ENCODE data around the gene IER3.

Gene IER3

GRCh38 chr6:30730601-30731435 lies 13.5 kb downstream of the IER3 start:
- POLR2A ChIA-PET: interaction anchor here (1.0 to 1.8 kb wide), 4 partner anchors 8 to 43 kb away, joined by 3 to 7 read pairs (median 4); no protein-coding TSS in a partner anchor
- CTCF ChIA-PET: interaction anchor here (0.6 to 18.8 kb wide), 16 partner anchors 9 to 357 kb away, joined by 3 to 504 read pairs (median 4); partner anchors contain the start of genes DHX16, FLOT1 and TUBB
- no peak for DNase-seq (ENCODE audit: low read depth, low spot score)
- H3K4me3 ChIP-seq (ENCODE audit: low read depth, low read length): no peak overlapping the region
- peak; percentile 64 for TF ChIP-seq CTCF (IDR thresholded peaks at IDR 0.05; ENCODE audit: insufficient read depth, low read length, missing control alignments)

DNA sequence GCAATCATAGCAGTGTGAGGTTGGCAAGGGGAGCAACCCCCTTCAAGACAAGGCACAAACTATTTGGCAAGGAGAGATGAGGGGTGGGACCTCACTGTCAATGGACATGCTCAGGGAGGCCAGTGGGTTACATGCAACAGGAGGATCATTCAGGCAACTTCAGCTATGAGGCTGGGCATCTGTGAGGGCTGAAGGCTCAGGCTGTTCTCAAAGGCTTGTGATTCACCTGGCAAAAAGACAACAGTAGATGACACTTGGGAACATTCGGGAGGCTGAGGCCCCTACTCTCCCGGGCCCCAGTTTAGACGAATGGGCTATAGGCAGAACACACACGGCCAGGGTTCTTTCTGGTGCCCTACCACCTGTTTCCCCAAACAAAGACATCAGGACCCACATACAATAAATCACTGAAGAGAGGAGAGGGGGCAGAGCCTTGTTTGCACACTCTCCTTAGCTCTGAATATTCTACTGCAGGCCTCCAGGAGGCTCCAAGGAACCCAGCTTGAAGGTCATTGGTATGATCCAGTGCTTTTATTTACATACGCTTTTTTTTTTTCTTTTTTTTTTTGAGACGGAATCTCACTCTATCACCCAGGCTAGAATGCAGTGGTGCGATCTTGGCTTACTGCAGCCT lies 16.3 kb downstream of the IER3 start:
- peak; percentile 27 for TF ChIP-seq CTCF (IDR thresholded peaks at IDR 0.05; ENCODE audit: insufficient read depth, low read length, missing control alignments)
- CTCF ChIA-PET: interaction anchor here (0.6 to 18.8 kb wide), 7 partner anchors 11 to 151 kb away, joined by 3 to 504 read pairs (median 5); partner anchors contain the start of gene DHX16
- DNase-seq (ENCODE audit: low read depth, low spot score): no peak
- POLR2A ChIA-PET: interaction anchor here (0.6 to 1.2 kb wide), 5 partner anchors 10 to 92 kb away, joined by 3 to 4 read pairs (median 3); no protein-coding TSS in a partner anchor
- H3K4me3 ChIP-seq (ENCODE audit: low read depth, low read length): no peak overlapping the region

DNA sequence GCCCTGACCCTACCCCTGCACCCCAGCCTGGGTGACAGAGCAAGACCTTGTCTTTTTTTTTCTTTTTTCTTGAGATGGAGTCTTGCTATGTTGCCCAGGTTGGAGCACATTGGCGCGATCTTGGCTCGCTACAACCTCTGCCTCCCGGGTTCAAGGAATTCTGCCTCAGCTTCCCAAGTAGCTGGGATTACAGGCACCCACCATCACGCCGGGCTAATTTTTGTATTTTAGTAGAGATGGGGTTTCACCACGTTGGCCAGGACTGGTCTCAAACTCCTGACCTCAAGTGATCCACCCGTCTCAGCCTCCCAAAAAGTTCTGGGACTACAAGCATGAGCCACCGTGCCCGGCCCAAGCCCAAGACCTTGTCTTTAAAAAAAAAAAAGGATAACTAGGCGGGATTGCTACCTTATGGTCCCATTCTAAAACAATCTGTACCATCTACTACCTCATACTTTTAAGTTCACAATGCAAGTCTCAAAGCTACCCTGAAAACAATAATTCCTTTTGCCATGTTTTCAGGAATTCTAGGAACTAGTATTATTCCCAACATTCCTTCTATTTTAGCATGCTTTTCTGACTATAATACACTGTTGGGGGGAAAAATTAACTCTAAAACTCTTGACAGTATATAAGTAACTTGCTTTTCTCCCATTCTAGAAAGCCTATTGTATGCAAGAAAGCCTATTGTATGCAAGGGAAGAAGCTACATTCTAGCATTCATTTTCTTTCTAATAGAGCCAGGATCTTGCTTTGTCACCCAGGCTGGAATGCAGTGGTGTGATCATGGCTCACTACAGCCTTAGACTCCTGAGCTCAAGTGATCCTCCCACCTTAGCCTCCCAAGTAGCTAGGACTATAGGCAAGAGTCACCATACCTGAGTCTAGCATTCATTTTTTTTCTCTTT lies 17.6 kb downstream of the IER3 start:
- ChIA-PET CTCF (interaction anchor here (1.4 to 18.8 kb wide), 5 partner anchors 13 to 152 kb away, joined by 3 to 504 read pairs (median 7); partner anchors contain the start of gene DHX16), POLR2A (interaction anchor here (0.6 to 3.8 kb wide), 18 partner anchors 9 to 157 kb away, joined by 3 to 12 read pairs (median 4); partner anchors contain the start of genes DHX16, FLOT1, IER3 and MDC1)
- H3K4me3 ChIP-seq (ENCODE audit: low read depth, low read length): no peak overlapping the region
- DNase-seq (ENCODE audit: low read depth, low spot score): no peak
- no peak for TF ChIP-seq CTCF (IDR thresholded peaks at IDR 0.05; ENCODE audit: insufficient read depth, low read length, missing control alignments)

GRCh38 chr6:30725713-30726505 lies 18.4 kb downstream of the IER3 start:
- TF ChIP-seq CTCF (IDR thresholded peaks at IDR 0.05; ENCODE audit: insufficient read depth, low read length, missing control alignments): no peak
- POLR2A ChIA-PET: interaction anchor here (0.6 to 3.8 kb wide), 17 partner anchors 10 to 243 kb away, joined by 3 to 12 read pairs (median 4); partner anchors contain the start of genes DHX16, FLOT1, IER3 and NRM
- no peak overlapping the region for H3K4me3 ChIP-seq (ENCODE audit: low read depth, low read length)
- CTCF ChIA-PET: interaction anchor here (1.4 to 18.8 kb wide), 3 partner anchors 48 to 151 kb away, joined by 3 to 504 read pairs (median 10); partner anchors contain the start of gene DHX16
- DNase-seq (ENCODE audit: low read depth, low spot score): no peak

All from AG04449 (cell line).